Muscle of leg (tissue), 11 donors: ENCODE data around the gene VPS13C. TPM values are rescaled to one million over a fixed set of nuclear protein-coding genes. Genes with fewer than 3 reads are reported as not detected.

Experiments
- DNase-seq: peaks from one replicate; pipeline ENCODE4 v3.0.0; 2013
- H3K27ac ChIP-seq: one replicate; pipeline ENCODE4 v1.5.1; 2013; ENCODE audit warnings: mild to moderate bottlenecking, low read length, control low read depth
- H3K27me3 ChIP-seq: one replicate; pipeline ENCODE4 v1.6.1; 2013; ENCODE audit warnings: low read length; ENCODE audit not compliant: control insufficient read depth, insufficient read depth
- H3K36me3 ChIP-seq: one replicate; pipeline ENCODE4 v1.6.1; 2013; ENCODE audit warnings: low read length; ENCODE audit not compliant: control insufficient read depth, insufficient read depth
- H3K4me1 ChIP-seq: one replicate; pipeline ENCODE4 v1.6.1; 2013; ENCODE audit warnings: low read length; ENCODE audit not compliant: control insufficient read depth, insufficient read depth
- H3K4me3 ChIP-seq: one replicate; pipeline ENCODE4 v1.5.1; 2013; ENCODE audit warnings: low read length, control low read depth
- H3K9me3 ChIP-seq: replicated peaks from 2 replicates; pipeline ENCODE4 v1.6.1; 2013; ENCODE audit warnings: low read depth, low read length; ENCODE audit not compliant: control insufficient read depth
- WGBS: methylation state at CpG from one replicate; pipeline ENCODE4 v1.1.5; 2013; ENCODE audit warnings: missing lambda C conversion rate; ENCODE audit not compliant: insufficient coverage; 5-methylcytosine and 5-hydroxymethylcytosine counted together
- polyA plus RNA-seq, 8 donors: library from polyadenylated mRNA; unstranded; fragments of 120-200 nt; gene quantifications; one replicate each; pipeline versions ENCODE4 v1.2.1 to v1.2.3, GENCODE V29; 2013; ENCODE audit warnings: inconsistent platforms in 1 of 8, low replicate concordance in 1 of 8; ENCODE audit not compliant: insufficient read length in 8 of 8, insufficient read depth in 1 of 8
- total RNA-seq: library from RNA; stranded (reverse); fragments of 120-200 nt; gene quantifications from one replicate; pipeline ENCODE4 v1.2.4, GENCODE V29; 2013

The VPS13C gene
- total and polyA plus RNA-seq, 9 donors: 20.8 to 39.1 (median 27.8) TPM

DNA sequence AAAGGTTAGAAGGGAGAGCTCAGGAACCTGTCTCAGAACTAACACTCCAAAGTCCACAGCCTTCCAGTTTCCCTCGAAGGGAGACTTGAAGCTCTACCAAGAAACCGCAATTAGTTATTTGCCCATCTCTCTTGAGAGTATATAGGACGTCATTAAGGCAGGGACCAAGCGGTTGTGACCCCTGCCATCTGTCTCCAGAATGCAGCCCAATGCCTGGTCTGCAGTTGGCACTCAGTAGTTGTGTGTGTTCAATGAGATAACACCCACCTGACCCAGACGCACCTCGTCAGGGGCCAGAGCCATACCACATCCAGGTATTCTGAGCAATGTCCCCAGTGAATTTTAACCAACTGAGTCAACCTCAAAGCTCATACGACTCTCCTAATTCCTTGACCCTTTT, 251.0 kb downstream of the VPS13C start:
- no peak for DNase-seq
- no peak overlapping the region for H3K4me3 ChIP-seq
- no peak overlapping the region for H3K27ac ChIP-seq
- H3K36me3 ChIP-seq: no peaks in the 10 kb centered on the region
- no peaks in the 10 kb centered on the region for H3K4me1 ChIP-seq
- WGBS: 79% methylated on average over 5 of the region's 7 CpGs
- no peaks in the 10 kb centered on the region for H3K27me3 ChIP-seq
- no peaks in the 10 kb centered on the region for H3K9me3 ChIP-seq

DNA sequence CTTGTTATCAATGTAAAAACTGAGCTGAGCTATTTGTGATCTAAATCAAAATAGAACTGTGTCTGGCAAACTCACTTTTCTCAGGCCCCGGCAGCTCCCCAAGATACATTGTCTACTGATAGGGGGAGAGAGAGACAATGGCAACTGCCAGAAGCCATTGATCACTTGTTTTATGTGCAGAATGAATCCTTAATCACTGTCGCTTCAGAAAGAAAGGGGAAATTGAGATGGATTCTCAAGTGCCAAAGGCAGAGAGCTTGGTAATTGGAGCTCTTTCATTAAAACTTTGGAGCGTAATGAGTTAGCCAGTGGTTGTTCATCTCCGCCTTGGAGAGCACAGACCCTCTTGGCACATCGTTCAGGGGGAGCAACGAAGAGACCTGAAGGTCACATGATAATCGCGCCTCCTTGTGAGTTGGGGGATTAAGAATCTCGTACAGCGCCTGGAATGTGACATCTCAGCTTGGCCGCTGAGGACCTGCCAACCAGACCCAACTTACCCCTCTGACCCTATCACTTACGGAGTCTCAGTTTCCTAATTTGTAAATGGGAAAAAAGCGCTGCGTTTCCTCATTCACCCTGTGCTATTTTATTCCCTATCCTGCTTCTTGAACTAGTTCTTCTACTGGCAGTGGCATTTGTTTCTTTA, 252.8 kb downstream of the VPS13C start:
- no peaks in the 10 kb centered on the region for H3K27me3 ChIP-seq
- no peak for DNase-seq
- no peaks in the 10 kb centered on the region for H3K36me3 ChIP-seq
- no peaks in the 10 kb centered on the region for H3K9me3 ChIP-seq
- H3K4me3 ChIP-seq: no peak overlapping the region
- no peaks in the 10 kb centered on the region for H3K4me1 ChIP-seq
- no peak overlapping the region for H3K27ac ChIP-seq
- WGBS: 86% methylated on average over 3 of the region's 14 CpGs

Other genes starting within 250 kb of the VPS13C start
- under 0.01 TPM for gene C2CD4A, start 6.5 kb upstream of the VPS13C start, total RNA-seq
- gene C2CD4A, start 6.5 kb upstream of the VPS13C start, polyA plus RNA-seq: under 1 TPM in 5 of 8 donors, not detected in 3; 0.04 to 0.19 (median 0.06) TPM
- 4.8 TPM for gene C2CD4B, start 104.8 kb upstream of the VPS13C start, total RNA-seq
- 1 to 10 TPM; 1.1 to 6.8 (median 2.8) TPM for gene C2CD4B, start 104.8 kb upstream of the VPS13C start, polyA plus RNA-seq